ENCODE measurements around the gene SAYSD1.

- no peak for TF ChIP-seq CTCF (IDR thresholded peaks at IDR 0.05; ENCODE audit: insufficient read depth, low read length, poor library complexity, severe bottlenecking)
- no peak for TF ChIP-seq EZH2phosphoT487 (conservative IDR thresholded peaks at IDR 0.05; ENCODE audit: low read length)
These were observed 58.8 kb downstream of the SAYSD1 start for GRCh38 chr6:39056191-39056590.
